SJSA1 (cell line): ENCODE results near the gene SSH2. TPM values are rescaled to one million over a fixed set of nuclear protein-coding genes. Genes with fewer than 3 reads are reported as not detected.
A peak's percentile ranks its signal among the peaks of the same experiment; 100 is the strongest.

ENCODE experiments used
- DNase-seq, 2 experiments: peaks; one replicate each; pipeline ENCODE4 v3.0.0-alpha.2; 2015 to 2020; ENCODE audit warnings: low spot score in 2 of 2, low read depth in 1 of 2
- H3K27ac ChIP-seq: fragments of 250-450 bp; sonication (Bioruptor Pico); 2 replicates; pipeline ENCODE4 v1.5.1; 2020; ENCODE audit warnings: mild to moderate bottlenecking, moderate library complexity
- H3K27me3 ChIP-seq: fragments of 250-450 bp; sonication (Bioruptor Pico); replicated peaks from 2 replicates; pipeline ENCODE4 v1.5.1; 2020; ENCODE audit warnings: mild to moderate bottlenecking, moderate library complexity
- H3K36me3 ChIP-seq: fragments of 250-450 bp; sonication (Bioruptor Pico); 2 replicates; pipeline ENCODE4 v1.5.1; 2020; ENCODE audit warnings: mild to moderate bottlenecking
- H3K4me1 ChIP-seq: fragments of 250-450 bp; sonication (Bioruptor Pico); replicated peaks from 2 replicates; pipeline ENCODE4 v1.6.1; 2021; ENCODE audit warnings: mild to moderate bottlenecking
- H3K4me3 ChIP-seq: fragments of 250-450 bp; sonication (Bioruptor Pico); 2 replicates; pipeline ENCODE4 v1.5.1; 2020; ENCODE audit warnings: mild to moderate bottlenecking
- H3K9me3 ChIP-seq: fragments of 250-450 bp; sonication (Bioruptor Pico); replicated peaks from 2 replicates; pipeline ENCODE4 v1.5.1; 2020; ENCODE audit warnings: mild to moderate bottlenecking
- total RNA-seq: library from RNA; depleted of rRNA; stranded (reverse); fragments of >200 nt; shearing (Covaris generic); gene quantifications from 2 replicates; pipeline ENCODE4 v1.2.3, GENCODE V29; 2014

SSH2 gene
- total RNA-seq, 1 experiment from 2014 or later: 12.9 TPM

DNA sequence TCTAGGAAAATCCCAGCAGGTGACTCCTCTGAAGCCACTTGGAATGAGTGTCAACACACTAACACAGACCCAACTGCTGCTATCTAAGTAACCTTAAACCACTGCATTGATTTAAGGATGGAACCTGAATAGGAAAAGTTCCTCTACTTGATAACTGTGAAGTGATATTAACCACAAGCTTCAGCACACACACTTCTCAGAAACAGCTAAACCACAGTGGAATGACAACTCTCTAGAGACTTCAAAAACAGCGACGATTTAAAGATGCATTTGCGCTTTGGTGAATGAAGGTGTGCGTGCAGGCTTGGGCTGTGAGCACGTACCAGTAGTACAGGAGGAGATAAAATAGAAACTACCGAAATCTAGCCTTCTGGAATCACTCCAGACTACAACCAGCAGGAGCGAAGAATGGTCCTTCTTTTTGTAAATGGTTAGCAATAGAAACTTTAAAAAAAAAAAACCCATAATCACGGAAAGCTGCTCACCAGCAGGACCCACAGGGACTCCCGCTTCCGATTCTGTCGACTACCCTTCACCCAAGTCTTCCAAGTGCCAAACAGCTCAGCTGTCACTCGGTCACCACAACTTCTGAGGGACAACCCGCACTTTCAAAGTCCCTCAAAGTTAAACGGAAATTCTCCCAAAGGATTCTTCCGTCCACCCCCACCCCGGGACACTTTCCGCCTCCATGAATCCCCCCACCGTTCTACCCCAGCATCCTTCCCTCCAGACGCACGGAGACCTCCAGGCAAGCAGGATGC is 169.6 kb downstream of the SSH2 start:
- Histone ChIP-seq H3K36me3 (0 out of 2 replicates have a peak, but pooled peaks cover 3% of the 10 kb centered on the region), H3K4me3 (peak overlapping the region; percentile 66), H3K27ac (0 out of 2 replicates have a peak overlapping the region, but pooled peaks have one; percentile 17), H3K27me3 (no peaks in the 10 kb centered on the region), H3K9me3 (no peaks in the 10 kb centered on the region), H3K4me1 (peaks cover 5% of the 10 kb centered on the region)
- peak in 1 of 2 experiments; percentile 39 for DNase-seq

DNA sequence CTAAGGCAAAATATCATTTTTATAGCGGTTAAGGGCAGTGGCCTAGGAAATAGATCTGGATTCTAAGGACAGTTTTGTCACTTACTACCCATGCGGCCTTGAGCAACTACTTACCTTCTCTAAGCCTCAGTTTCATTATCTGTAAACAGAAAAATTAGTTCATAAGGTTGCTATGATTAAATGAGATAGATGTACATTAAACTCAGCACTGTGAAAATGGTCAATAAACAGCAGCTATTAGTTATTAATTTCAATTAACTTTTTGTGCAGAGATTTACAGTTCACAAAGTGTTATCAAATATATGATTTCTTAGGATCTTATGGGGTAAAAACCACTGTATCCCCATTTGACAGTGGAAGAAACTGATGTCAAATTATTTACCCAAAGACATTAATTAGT is 171.8 kb downstream of the SSH2 start:
- no peaks in the 10 kb centered on the region for H3K9me3 ChIP-seq
- no peak overlapping the region for H3K27ac ChIP-seq
- no peak overlapping the region for H3K4me3 ChIP-seq
- no peaks in the 10 kb centered on the region for H3K27me3 ChIP-seq
- DNase-seq: no peak
- 0 out of 2 replicates have a peak, but pooled peaks cover 3% of the 10 kb centered on the region for H3K36me3 ChIP-seq
- peaks cover 5% of the 10 kb centered on the region for H3K4me1 ChIP-seq

DNA sequence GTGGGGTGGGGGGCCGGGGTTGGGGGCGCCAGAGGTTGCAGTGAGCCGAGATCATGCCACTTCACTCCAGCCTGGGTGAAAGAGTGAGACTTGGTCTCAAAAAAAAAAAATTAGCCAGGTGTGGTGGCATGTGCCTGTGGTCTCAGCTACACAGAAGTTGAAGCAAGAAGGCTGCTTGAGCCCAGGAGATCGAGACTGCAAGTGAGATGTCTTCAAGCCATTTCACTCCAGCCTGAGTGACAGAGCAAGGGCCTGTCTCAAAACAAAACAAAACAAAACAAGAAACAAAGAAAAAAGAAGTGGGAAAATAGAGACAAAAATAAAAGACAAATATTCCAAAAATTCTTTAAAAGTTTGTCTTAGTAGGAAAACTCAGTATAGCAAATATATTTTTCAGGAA is 172.2 kb downstream of the SSH2 start:
- H3K27me3 ChIP-seq: no peaks in the 10 kb centered on the region
- H3K36me3 ChIP-seq: 0 out of 2 replicates have a peak, but pooled peaks cover 7% of the 10 kb centered on the region
- peaks cover 5% of the 10 kb centered on the region for H3K4me1 ChIP-seq
- no peaks in the 10 kb centered on the region for H3K9me3 ChIP-seq
- DNase-seq: no peak
- H3K4me3 ChIP-seq: no peak overlapping the region
- no peak overlapping the region for H3K27ac ChIP-seq

DNA sequence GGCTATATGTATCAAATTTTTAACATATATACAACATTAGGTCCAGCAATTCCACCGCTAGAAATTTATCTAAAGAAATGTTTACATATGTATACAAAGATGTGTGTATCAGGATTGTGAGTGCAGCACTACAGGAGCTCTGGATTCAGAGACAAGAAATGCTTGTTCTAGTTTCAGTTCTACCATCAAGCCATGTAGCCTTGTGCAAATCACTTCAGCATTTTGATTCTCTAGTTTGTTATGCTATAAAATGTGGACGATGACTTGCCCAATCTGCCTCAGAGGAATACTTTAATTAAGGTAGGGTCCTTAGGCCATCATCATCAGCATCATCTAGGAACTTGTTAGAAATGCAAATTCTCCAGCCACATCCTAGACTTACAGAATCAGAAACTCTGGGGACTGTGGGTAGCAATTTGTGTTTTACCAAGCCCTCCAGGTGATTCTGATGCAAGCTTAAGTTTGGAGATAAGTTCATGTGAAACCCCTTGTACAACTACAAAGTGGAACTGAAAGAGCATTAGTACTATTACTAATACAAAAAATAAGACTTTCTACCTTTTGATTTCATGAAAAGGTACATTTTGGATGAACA is 176.1 kb downstream of the SSH2 start:
- no peak overlapping the region for H3K27ac ChIP-seq
- H3K27me3 ChIP-seq: no peaks in the 10 kb centered on the region
- H3K9me3 ChIP-seq: no peaks in the 10 kb centered on the region

DNA sequence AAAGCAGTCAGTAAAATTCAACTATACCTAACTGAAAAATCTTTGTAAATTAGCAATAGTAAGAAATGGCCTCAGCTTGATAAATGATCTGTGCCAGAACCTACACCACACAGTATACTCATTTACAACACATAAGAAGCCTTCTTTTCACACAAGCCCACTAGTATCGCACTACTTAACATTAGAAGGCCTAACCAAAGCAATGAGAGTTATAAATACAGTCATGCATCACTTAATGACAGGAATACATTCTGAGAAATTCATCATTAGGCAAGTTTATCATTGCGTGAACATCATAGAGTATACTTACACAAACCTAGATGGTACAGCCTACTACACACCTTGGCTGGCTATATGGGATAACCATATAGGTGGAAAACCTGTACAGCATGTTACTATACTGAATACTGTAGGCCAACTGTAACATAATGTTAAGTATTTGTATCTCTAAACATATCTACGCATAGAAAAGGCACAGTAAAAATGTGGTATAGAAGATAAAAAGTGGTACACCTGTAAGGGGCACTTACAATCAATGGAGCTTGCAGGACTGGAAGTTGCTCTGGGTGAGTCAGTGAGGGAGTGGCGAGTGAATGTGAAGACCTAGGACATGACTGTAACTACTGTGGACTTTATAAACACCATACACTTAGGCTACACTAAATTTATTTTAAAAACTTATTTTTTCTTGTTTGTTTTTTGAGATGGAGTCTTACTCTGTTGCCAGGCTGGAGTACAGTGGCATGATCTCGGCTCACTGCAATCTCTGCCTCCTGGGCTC is 180.8 kb downstream of the SSH2 start:
- DNase-seq: no peak
- Histone ChIP-seq H3K27ac (no peak overlapping the region), H3K4me1 (peaks cover 12% of the 10 kb centered on the region), H3K4me3 (no peak overlapping the region), H3K9me3 (no peaks in the 10 kb centered on the region), H3K36me3 (peaks cover 6% of the 10 kb centered on the region; the same call in 1 of the 2 replicates), H3K27me3 (no peaks in the 10 kb centered on the region)

More for the DNA sequence above, 176.1 kb downstream of the SSH2 start:
- Histone ChIP-seq H3K36me3 (peaks cover 6% of the 10 kb centered on the region; the same call in 1 of the 2 replicates), H3K4me1 (no peaks in the 10 kb centered on the region), H3K4me3 (no peak overlapping the region)
- DNase-seq: no peak

DNA sequence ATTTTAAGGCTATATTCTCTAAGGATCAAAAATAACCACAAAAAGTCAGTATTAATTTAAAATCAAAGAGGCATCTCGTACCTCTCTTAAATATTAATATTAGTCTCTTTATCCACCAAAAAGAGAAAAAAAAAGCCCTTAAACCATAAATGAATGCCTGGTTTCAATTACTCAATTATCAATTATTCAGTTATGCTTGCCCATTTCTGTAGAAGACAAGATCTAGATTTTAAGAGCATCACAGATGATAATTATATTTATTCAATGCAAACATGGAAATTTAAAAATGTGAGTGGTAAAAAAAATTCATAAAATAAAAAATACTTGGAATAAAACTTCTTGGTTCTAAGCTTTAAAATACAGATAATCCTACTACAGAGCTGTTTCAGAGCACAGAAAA is 181.6 kb downstream of the SSH2 start:
- Histone ChIP-seq H3K9me3 (no peaks in the 10 kb centered on the region), H3K27ac (no peak overlapping the region), H3K27me3 (no peaks in the 10 kb centered on the region), H3K36me3 (peaks cover 6% of the 10 kb centered on the region; the same call in 1 of the 2 replicates), H3K4me1 (peaks cover 13% of the 10 kb centered on the region), H3K4me3 (no peak overlapping the region)
- DNase-seq: no peak

DNA sequence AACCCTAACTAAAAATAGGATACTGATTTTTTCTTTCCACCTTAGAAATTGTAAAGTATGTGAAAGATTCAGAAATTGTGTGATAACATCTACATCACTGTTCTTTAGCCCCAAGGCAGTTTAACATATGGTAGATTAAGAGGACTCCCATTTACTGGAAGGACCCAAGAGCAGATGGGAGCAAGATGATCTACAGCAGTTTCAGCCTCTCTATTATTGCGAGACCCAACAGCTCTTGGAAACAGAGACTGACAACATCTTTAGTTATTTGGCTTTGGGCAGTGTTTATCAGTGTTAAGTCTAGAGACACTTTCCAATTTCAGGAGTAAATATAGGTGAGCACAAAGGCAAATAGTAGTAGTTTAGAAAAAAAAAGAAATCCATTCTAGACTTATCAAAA is 182.4 kb downstream of the SSH2 start:
- Histone ChIP-seq H3K4me1 (peaks cover 13% of the 10 kb centered on the region), H3K27me3 (no peaks in the 10 kb centered on the region), H3K27ac (no peak overlapping the region), H3K9me3 (no peaks in the 10 kb centered on the region), H3K36me3 (peaks cover under 1% of the 10 kb centered on the region; the same call in 1 of the 2 replicates), H3K4me3 (no peak overlapping the region)
- DNase-seq: no peak

DNA sequence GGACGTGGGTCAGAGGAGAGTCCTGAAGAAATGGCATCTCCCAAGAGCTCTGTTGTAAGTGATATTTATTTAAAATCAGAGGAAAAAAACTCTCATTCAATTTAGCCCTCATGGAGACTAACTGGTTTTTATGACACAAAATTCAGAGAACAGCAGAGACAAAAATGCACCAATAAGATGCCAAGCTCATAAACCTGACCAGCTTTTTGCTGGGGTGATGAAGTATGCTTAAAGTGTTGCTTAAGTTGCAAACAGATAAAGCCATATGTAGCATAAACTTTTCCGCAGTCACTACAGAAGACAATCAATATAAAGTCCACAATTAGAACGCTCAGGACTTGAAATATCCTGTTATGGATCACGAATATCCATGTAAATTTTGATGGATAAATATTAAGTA is 183.4 kb downstream of the SSH2 start:
- DNase-seq: no peak
- Histone ChIP-seq H3K27me3 (no peaks in the 10 kb centered on the region), H3K4me3 (no peak overlapping the region), H3K9me3 (no peaks in the 10 kb centered on the region), H3K27ac (no peak overlapping the region), H3K4me1 (peaks cover 13% of the 10 kb centered on the region), H3K36me3 (no peaks in the 10 kb centered on the region; the same call in 1 of the 2 replicates)

DNA sequence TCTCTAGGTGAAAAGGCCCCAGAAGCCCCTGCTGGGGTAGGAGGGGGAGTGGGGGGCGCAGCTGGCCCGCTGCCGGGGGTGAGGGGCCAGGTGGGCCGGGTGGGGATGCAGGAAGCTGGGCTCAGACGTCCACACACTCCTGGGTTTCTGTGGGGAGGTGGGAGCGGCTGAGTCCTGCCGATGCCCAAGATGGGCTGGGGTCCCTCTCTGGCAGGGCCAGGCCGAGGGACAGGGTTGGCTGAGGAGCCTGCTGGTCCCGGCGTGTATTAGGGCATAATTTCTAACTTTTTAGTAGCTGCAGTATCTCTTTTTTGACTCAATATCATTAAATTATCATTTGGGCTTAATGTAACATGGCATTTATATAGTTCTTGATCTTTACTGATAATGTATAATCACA is 185.9 kb downstream of the SSH2 start:
- DNase-seq: no peak
- Histone ChIP-seq H3K27me3 (no peaks in the 10 kb centered on the region), H3K4me1 (peaks cover 13% of the 10 kb centered on the region), H3K36me3 (no peaks in the 10 kb centered on the region), H3K27ac (no peak overlapping the region), H3K4me3 (no peak overlapping the region), H3K9me3 (no peaks in the 10 kb centered on the region)

DNA sequence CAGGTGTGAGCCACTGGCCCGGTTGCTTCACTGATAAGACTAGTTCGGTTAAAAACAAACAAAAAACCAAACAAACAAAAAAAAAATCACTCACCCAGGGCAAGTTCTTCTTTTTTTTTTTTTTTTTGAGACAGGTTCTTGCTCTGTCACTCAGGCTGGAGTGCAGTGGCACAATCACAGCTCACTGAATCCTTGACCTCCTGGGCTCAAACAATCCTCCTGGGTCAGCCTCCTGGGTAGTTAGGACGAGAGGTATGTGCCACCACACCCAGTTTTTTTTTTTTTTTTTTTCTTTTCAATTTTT is 187.9 kb downstream of the SSH2 start:
- no peaks in the 10 kb centered on the region for H3K27me3 ChIP-seq
- no peaks in the 10 kb centered on the region for H3K36me3 ChIP-seq
- no peak overlapping the region for H3K4me3 ChIP-seq
- H3K9me3 ChIP-seq: no peaks in the 10 kb centered on the region
- H3K27ac ChIP-seq: no peak overlapping the region
- DNase-seq: no peak
- peaks cover 13% of the 10 kb centered on the region for H3K4me1 ChIP-seq

DNA sequence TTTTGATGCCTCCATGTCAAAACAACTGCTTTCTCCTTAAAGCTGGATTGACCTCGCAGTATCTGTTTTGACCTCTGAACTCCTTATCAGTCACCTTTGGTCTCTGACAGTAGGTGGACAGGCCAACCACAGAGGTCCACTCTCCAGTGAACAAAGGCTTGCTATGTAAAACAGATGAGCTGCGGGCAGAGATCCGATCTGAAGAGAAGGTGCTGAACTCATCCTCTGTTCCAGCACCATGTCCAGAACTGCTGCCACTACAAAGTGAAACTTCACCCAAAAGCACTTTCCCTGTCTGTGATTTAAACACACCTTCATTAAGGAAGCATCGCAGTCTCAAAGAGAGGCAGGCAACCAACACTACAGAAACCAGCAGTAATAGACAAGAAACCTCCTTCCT is 190.0 kb downstream of the SSH2 start:
- Histone ChIP-seq H3K9me3 (no peaks in the 10 kb centered on the region), H3K27ac (no peak overlapping the region), H3K36me3 (no peaks in the 10 kb centered on the region), H3K4me3 (no peak overlapping the region), H3K4me1 (peaks cover 12% of the 10 kb centered on the region), H3K27me3 (no peaks in the 10 kb centered on the region)
- DNase-seq: no peak

DNA sequence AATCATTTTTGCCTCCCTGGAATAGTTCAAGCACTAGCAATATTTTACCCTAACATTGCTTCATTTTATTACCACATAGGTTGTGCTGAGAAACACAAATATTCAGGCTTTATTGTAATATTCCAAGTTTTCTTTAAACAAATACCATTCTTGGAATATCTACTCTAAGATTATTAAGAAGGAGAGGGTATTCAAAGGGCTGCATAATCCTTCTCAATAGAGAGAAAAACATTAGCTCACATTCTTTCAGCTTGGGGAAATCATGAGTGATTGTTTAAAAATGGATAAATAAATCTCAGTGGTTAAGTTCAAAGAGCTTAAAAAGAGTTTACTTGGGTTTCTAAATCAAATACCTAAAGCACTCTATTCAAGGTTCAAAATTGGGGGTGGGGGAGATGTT is 195.4 kb downstream of the SSH2 start:
- H3K4me3 ChIP-seq: no peak overlapping the region
- peak in 1 of 2 experiments; percentile 38 for DNase-seq
- peak overlapping the region; percentile 19; the same call in 1 of the 2 replicates for H3K27ac ChIP-seq
- no peaks in the 10 kb centered on the region for H3K9me3 ChIP-seq
- H3K4me1 ChIP-seq: peaks cover 34% of the 10 kb centered on the region
- no peaks in the 10 kb centered on the region for H3K27me3 ChIP-seq
- no peaks in the 10 kb centered on the region for H3K36me3 ChIP-seq

DNA sequence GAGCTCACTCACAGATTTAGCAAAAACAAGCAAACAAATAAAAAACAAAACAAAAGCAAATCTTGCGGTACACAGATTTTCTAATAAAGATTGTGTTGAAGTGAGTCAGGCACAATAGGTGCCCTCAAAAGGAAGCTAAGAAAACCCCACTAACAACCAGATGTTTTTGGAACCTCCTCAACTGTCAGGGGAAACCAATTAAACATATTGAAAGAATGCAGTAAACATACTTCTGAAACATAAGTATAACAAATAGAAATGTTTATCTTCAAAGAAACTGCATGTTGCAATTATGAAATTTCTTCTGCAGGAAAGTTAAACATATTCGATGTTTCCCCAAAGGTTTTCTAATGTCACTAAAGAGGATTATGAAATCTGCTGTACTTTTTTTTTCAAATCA is 196.9 kb downstream of the SSH2 start:
- Histone ChIP-seq H3K9me3 (peaks cover 5% of the 10 kb centered on the region; the same call in 1 of the 2 replicates), H3K4me3 (no peak overlapping the region), H3K4me1 (peaks cover 34% of the 10 kb centered on the region), H3K27ac (0 out of 2 replicates have a peak overlapping the region, but pooled peaks have one; percentile 14), H3K27me3 (no peaks in the 10 kb centered on the region), H3K36me3 (no peaks in the 10 kb centered on the region; the same call in 1 of the 2 replicates)
- DNase-seq: peak in 1 of 2 experiments; percentile 35
